GM19468 (cell line): Measurements from ENCODE around the gene GID8.

ENCODE experiments used
- ATAC-seq: cut with Tn5 transposase; IDR thresholded peaks from one replicate; pipeline ENCODE4 v1.9.1; 2021; ENCODE audit warnings: mild to moderate bottlenecking, moderate library complexity, moderate number of reproducible peaks; ENCODE audit not compliant: unreplicated experiment; ENCODE audit errors: extremely low read depth

GID8 gene

DNA sequence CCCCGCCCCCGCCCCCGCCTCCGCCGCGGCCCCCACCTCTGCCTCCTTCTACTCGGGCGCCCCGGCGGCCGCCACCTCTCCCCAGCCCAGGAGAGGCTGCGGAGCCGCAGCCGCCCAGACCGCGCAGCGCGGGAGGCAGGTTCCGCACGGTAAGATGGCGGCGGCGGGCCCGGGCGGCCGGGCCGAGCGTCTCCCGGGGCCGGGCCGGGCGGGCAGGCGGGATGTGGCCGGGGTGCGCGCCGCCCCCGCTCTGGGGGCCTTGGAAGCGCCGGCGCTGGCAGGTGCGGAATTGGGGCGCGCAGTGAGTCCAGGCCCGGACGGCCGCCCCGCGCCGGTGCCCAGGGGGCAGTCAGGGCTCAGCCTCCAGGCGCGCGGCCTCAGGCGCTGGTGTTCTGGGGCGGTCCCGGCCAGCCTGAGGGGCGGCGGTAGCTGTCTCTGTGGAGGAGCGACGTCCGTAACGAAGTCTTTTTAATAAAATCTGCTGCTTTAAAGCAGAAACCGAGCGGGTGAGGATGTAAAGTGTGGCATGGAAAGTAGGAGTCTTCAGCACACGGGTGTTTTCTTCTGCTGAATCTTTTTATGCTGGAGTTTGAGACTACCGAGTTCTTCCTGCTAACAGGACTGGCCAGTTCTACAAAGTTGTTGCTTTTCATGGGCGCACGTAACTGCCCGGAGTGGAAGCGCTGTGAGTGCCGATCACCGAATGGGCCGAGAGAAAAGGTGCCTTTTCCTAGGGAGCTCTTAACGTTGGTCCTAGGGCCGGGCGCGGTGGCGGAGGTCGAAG lies at the start of gene GID8:
TSS of gene GID8 (plus strand) at position 43 of the 784 bp plus-strand sequence. CDS start 3,356 bp downstream, outside the sequence.
- ATAC-seq, result no peak

DNA sequence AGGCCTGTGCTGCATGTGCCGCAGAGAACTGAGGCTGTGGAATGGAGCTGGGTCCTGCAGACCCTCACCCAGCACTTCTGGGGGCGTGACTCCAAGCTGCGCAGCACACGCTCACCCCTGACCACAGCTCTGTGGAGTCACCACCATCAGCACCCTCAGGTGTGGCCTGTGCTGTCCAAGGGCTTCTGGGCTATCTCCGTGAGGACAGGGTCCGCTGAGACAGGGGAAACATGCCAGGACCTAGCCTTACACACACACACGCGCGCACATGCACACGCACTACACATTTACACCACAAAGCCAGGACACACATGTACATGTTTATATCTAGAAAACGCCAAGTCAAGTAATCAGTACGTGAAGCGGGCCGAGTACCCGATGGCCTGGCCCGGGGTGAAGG lies 49.5 kb upstream of the GID8 start:
- ATAC-seq, result no peak

DNA sequence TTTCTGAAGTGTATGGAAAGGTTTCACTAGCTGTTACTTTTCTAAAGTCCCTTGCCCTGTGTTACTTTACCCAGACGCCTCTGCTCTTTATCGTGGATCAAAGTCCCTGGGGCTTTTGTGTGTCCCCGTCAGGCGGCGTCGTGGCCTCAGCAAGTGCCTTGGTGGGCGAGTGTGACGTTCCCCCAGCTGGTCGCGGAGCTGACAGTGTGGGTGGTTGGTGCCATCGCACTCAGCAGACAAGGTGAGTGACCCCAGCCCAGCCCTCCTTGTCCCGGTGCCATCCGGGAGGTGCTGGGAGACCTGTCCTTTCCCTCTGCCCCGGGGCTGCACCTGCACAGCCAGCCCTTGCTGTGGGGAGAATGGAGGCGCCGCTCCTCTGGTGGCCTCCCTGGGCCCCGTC lies 49.0 kb upstream of the GID8 start:
- no peak for ATAC-seq

DNA sequence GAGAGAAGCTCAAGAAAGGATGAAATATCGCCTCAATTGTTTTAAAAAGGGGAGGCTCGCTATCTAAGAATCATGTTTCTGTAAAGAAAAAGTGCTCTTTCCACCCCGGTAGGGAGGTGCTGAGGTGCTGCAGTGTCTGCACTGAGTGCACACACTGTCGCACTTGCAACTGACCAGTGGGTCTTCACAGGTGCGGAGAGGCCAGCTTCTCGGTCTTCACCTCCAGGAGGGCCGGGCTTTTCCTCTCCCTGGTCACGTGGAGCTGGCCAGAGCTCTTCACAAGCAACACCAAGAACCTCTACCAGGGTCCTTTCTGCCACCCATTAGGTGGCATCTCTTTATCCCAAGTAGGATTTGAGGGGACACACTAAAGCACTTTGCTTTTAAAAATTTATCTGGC lies 48.5 kb upstream of the GID8 start:
- ATAC-seq, result no peak

DNA sequence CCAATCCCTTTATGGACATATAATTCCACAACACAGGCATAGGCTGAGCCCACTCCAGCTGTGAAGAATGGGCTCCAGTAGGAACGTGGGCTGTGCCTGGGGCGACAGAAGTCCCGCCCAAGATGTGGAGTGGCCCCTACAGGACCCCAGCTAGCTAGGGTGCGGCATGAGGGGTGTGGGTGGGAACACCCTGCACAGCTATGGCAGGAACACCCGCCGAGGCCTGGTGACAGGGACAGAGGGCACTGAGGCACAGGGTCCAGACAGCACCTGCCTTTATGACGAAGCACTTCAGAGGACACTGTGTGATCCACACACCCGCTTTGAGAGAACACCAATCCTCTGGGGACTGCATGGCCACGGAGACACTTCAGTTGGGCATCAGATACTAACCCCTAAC lies 48.1 kb upstream of the GID8 start:
- no peak for ATAC-seq

DNA sequence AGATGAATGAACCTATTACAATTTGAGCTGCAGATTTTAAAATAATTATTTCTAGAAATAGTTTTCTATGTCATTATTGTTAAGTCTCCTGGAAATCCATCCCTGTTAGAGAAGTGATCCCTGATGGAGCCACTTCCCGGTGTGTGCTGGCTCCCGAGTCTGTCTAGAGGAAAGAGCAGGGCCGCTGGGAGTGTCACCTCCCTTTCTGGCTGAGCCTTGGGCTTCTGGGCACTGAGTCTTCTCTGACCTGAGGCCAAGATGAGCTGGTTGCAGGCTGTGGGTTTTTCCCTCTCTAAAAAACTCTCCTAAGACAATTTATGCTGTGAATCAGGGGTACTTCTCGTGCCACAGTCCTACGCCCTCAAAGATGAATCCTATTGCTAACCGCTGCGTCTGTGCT lies 47.5 kb upstream of the GID8 start:
- no peak for ATAC-seq

DNA sequence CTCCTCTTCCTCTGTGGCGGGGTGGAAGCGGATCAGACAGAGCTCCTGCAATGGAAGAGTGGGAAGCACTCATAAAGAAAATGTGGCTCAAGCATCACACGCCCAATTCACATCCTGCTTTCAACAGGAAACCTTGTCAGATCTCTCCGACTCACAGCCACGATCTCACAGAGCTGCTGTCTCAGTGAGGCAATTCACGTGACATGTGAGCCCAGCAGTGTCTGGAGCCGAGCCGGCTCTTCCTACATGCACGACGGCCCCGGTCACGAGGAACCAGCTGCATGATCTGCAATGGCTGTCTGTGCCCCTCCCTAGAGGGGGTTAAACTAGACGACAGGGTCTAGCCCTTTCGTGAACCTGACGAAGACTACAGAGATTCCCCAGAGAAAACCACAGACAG lies 46.8 kb upstream of the GID8 start:
- no peak for ATAC-seq

DNA sequence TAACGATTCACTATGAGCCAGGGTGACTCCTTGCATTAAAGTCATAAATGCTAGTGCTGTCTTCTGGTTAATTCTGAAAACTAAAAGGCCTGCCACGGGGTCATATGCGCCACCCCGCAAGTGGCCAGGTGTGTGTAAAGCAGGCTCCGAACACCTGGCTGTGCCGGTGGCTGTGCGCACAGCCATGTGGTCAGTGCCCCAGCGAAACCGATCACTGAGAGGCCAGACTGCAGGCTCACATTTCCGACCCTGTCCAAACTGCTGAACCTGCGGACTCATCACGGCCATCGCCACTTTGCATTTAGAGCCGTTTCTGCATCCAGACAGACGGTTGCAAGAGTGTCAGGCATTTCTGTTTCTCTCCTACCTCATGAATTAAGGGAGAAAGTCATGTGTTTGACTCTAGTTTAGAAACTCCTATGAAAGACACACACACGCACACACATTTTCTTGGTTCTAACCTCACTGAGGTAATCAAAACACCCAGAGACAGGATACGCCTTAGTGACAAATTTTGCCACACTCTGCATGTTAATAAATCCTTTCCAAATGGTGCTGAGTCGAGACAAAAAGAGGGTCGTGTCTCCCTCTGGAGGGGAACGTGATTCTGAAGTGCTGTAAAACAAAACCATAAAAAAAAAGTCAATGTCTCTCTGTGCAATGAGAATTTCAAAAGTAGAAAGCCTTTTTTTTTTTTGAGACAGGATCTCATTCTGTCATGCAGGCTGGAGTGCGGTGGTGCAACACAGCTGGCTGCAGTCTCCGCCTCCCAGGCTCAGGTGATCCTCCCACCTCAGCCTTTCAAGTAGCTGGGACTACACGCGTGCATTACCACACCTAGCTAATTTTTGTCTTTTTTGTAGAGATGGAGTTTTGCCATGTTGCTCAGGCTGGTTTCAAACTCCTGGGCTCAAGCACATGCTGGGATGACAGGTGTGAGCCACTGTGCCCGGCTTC lies 45.3 kb upstream of the GID8 start:
- no peak for ATAC-seq

DNA sequence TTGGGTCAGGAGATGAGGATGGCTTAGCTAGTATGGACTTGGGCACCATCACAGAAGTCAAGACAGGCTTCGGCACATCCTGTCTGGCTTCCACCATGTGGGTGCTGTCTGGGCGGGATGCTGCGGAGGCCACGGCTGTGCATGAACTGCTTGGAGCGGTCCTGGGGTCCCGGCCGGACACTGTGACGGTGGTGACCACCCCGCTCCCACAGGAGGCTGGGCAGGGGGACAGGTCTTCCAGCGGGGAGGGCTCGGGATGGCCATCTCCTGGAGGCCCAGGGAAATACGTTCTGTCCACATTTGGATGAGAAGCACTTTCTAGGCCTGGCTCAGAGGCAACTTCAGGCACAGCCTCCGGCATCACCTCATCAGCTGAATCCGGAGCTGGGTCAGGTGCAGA lies 44.2 kb upstream of the GID8 start:
- ATAC-seq, result no peak

DNA sequence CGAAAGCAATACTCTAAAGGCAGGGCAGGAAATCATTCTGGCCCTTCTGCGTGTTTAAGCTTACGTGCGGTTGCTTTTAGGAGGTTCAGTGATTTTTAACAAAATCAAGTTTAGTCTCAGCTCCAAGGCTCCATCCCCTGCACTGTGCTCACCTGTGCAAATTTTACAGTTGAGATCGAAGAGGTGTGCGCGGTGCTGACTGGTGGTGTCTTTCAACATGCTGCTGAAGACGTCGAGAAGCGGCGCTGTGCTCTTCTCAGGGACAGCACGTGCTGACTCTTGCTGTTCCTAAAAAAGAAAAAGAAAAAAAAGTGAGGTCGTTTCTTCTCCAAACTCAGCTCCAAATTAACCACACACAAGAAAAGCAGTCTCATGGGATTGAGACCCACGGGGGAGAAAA lies 43.7 kb upstream of the GID8 start:
- ATAC-seq, result no peak

DNA sequence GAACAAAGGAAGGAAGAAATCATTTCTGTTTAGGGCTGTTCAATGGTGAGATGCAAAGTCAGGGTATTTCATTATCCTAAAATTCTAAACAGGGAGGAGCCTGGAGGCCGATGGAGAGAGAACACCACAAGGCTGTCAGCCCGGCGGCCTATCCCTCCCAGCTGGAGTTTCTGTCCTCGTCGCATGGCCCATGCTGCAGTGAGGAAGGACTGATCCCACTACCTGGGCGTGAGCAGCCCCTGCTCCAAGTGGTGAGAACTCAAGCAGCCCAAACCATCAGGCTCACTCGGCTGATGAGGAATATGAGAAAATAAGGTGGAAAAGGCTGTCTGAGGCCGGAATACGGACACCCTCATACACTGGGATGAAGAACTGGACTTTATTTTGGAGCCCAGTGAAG lies 42.4 kb upstream of the GID8 start:
- no peak for ATAC-seq

DNA sequence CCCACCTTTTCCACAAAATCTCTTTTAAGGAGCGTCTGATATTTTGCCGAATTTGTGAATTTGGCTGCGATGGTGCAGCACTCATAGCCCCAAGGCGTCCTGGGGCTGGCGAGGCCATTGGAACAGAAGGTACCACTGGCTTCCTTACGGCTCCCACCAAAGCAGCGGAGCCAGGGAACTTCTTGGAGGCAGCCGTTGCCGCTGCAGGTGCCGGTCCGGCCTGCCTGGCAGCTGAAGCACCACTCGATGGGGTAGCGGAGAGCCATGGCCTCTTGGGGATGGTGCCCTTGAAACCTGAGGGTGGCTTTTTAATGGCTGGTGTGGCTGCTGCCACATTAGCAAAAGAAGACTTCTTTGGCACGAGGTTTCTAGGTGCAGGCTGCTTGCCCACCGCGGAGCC lies 41.4 kb upstream of the GID8 start:
- no peak for ATAC-seq

DNA sequence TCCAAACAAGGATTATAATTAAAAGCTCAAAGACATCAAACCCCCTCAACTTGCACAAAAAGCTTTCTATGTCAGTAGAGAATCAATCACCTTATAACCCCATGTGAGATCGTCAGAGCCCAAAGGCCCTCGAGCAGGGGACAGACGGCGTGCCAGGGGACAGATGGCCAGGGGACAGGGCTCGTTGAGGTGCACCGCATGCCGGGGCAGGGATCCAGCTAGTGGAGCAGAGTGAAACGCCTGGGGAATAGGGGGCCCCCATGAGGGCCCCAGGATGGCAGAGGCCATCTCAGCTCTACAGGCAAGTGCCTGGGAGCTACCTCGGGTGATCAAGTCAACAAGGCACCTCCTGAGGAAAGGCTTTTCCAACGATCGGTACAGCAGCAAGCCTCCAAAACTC lies 40.3 kb upstream of the GID8 start:
- no peak for ATAC-seq

DNA sequence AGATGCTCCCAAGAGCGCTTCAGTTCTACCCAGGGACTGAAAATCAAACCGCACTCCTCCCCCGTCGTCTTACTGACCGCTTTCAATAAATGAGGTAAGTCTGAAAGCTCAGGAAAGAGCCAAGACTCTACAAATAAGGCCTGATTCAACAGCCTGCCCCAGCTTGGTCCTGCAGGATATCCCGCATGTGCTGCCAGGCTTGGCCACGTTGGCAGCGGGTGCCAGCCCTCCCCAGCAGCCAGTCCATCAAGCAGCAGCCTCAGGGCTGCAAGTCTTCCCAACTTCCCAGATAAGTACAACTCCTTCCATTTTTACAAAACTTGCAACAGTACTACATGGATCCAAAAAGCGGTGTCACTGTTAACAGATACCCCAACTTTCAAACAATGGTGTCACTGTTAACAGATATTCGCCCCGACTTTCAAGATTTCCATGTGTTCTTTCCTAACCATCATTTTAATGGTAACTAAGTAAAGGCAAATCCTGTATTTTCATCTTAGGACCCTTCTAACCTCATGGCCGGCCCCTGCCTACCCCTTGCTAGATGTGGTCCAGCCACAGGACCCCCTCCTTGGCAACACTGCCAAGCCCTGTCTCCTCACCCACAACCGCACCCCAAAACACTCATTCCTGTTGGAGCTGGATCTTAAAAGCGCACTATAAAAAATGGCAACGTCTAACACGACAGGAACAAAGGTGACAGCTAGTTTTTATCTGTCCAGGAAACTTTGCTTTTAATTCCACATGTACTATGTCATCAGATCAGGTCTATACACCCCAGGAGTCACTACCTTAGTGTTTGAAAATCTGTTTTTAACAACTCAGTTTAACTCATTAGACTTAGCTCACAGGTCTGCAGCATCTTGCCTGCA lies 39.6 kb upstream of the GID8 start:
- ATAC-seq, result no peak

DNA sequence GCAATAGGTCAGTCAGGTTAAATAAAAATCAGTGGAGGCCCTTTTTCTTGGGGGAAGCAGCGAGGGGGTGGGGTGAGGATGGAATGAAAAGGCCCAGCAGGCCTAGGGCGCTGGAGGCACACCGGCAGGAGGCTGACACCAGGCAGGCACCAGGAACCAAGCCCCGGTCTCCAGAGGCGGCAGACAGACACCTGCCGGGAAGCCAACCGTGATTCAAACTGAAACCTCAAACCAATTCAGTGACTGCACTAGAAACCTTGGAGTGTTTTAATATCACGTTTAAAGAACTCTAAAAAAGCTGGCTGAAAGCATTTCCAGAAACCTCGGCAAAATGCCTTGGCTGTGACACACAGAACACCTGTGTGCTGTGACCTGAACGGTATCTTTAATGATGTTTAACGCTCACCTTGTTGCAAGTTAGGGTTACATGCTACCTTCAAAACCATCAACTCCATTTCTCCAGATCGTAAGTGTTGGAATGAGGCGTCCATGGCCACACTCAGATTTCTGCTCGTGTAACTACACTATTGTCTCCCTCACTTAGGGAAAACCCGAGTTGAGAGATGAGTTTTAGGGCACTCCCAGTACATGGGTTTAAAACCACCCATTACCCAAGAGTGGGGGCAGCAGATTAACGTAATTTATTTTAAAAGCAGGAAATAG lies 38.8 kb upstream of the GID8 start:
- ATAC-seq, result no peak

DNA sequence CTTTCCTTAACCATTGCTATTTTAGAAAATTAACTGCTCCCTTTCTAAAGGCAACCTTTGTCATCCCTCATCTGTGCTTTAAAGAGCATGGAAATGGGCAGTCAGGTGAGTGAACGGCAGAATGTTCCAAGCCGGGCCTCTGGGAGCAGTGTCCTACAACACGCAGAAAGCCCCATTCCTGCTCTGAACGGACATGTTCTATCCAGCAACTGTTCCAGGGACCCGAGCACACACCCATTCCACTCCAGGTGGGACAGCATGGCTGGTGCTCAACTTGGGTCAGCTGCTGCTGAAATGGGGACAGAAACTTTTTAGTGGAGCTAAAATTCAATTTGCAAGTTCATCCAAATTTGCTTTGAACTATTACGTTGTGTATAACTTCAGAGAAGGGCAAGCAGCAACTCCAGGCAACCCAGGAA lies 38.3 kb upstream of the GID8 start:
- ATAC-seq, result no peak

DNA sequence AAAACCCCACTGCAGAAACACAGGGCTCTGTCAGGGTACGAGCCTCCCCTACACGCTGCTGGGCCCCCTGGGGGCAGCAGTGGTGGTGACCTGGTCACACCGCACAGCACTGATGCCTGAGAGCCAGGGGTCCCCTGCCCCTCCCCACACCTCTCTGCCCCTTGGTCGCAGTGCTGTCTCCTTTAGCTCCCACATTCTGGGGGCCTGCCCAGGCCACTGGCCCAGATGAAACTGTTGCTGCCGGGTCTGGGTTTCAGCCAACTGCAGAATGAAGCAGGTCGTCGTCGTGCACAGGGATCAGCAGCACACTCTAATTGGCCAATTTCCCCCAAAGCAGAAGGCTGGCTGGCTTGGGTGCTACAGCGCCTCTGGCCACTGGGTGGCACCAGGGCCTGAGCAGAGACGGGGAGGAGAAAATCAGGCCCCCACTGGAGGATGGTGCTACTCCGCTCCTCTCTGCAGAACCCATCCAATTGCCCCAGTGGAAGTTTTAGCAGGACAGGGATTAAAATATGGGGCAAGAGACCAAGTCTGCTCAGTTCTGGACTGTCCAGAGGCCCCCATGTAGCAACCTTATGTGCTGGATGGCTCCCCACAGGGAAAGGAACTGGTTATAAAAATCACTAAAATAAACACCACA lies 37.8 kb upstream of the GID8 start:
- peak; percentile 74 for ATAC-seq

DNA sequence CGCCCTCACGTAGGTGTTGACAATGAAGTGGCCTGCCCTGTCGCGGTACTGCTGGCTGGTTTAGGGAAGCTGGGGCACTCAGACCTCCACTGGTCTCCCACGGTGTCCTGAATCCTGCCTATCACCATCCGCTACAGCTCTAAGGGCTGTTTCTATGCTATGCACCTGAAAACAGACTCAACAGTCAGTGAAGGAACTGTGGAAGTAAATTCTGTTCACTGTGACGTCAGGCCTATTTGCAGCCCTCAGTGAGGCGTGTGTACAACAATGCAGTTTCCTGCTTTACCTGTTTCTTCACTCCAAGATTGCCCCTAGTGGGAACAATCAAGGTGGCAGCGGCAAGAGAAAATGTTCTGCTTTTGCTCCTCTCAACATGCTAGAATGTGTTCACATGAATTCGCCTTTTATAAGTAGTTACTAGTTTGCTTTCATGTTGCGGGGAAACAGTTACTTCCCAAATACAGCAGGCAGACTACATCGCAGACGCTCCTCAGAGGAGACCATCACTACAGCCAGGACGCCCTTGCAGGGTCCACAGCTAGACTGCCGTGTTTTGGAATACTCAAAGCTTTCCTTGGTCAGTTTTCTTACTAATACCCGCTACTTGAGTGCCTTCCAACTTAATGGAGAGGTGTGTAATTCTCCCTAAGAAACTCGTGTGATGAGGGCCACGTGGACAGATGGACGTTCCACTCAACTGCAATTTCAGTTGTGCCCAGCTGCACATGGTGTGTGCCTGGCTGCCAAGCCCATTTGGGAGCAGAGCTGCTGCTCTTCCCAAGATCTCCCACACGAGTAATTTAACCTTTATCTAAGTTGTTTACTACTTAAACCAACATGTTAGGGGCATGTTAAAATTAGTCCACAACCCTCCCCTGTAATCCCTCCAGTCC lies 37.0 kb upstream of the GID8 start:
- no peak for ATAC-seq
